H7 (cell line): ENCODE measurements around the gene MAP4K2. TPM values are rescaled to one million over a fixed set of nuclear protein-coding genes. Genes with fewer than 3 reads are reported as not detected.

Source experiments
- DNase-seq: peaks from one replicate; pipeline ENCODE4 v3.0.0; 2012
- H3K27me3 ChIP-seq: 2 replicates; pipeline ENCODE4 v1.6.0; 2011; ENCODE audit warnings: mild to moderate bottlenecking, low read length; ENCODE audit not compliant: control insufficient read depth, insufficient read depth
- H3K36me3 ChIP-seq: replicated peaks from 2 replicates; pipeline ENCODE4 v1.5.1; 2011; ENCODE audit warnings: low read length; ENCODE audit not compliant: control insufficient read depth, insufficient read depth
- H3K4me3 ChIP-seq: 2 replicates; pipeline ENCODE4 v1.5.1; 2011; ENCODE audit warnings: low read depth, mild to moderate bottlenecking, control low read depth, low read length, moderate library complexity; ENCODE audit not compliant: insufficient read depth
- total RNA-seq: library from RNA; depleted of rRNA; stranded (reverse); fragments of >200 nt; shearing (Covaris generic); gene quantifications from 2 replicates; pipeline ENCODE4 v1.2.3, GENCODE V29; 2014

Gene MAP4K2
- total RNA-seq, 1 experiment from 2014 or later: 29.7 TPM

DNA sequence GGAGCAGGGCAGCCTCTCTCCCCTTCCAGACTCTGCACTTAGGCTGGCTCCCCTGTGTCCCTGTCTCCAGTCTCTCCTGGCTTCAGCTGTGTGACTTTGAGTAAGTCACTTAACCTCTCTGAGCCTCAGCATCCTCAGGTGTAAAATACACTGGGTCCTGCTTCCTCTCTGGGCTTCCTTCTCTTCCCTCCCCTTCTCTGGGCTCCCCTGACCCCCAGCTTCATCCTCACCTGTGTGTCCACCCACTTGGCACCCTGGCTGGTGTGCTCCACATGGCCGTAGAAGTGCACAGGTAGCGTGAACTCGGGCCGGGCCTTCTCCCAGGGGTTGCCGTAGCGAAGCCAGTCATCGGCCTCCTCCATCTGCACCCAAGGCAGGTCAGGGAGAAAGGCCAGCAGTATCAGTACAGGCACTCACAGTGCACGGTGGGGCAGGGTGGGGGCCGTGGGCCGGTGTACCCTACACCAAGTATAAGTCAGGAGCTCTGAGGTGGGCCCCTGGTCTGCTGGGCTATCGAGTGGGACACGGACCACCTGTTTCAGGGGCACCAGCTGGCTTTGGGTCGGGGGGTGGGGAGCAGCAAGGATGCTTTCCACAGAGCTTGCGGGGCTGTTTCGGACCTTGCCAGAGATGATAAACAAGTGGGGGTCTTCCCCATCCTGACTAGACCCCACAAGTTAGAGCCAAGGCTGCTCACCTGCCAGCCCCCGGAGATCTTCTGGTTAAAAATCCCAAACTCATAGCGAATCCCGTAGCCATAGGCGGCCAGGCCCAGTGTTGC, 45.3 kb downstream of the MAP4K2 start:
- Histone ChIP-seq H3K27me3 (no peaks in the 10 kb centered on the region), H3K36me3 (peaks cover 3% of the 10 kb centered on the region), H3K4me3 (no peak overlapping the region)
- DNase-seq: peak; percentile 35

- peak; percentile 51 for DNase-seq
- H3K4me3 ChIP-seq: no peak overlapping the region
- no peaks in the 10 kb centered on the region for H3K36me3 ChIP-seq
- no peaks in the 10 kb centered on the region for H3K27me3 ChIP-seq
These were observed 47.2 kb downstream of the MAP4K2 start for GRCh38 chr11:64755681-64756361.

- Histone ChIP-seq H3K27me3 (no peaks in the 10 kb centered on the region), H3K36me3 (no peaks in the 10 kb centered on the region), H3K4me3 (no peak overlapping the region)
- no peak for DNase-seq
These were observed 47.9 kb downstream of the MAP4K2 start for GRCh38 chr11:64754919-64755662.

DNA sequence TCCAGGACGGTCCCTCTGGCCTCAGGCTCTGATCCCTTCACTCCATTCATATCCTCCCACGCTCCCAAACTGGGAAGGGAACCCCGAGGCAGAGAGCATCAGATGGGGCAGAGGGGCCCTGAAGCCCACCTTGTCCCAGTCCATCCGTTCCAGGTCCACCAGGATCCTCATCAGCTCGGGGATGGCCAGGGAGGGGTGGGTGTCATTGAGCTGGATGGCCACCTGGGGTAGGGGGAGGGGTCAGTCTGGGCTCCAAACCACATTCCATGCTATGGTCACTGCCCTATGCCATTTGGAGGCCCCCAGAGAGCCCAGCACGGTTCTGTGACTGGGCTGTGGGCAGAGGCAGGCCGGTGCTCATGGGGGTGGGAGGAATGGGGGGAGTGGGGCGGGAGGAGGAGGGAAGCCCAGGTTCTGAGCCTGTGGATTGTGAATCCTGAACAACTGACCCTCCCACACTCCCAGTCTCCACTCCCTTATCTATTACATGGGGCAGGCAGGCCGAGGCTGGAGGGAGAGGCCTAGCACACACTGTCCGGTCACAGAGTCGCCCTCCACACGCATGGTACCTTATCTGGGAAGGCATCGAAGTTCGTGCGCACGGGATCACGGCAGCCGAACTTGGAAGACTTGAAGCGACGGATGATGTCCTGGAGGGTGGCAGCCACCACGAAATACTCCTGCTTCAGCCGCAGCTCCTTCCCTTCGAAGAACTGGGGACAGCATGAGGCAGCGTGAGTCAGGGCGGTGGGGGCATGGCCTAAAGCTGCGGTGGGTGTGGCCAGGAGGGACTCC, 48.7 kb downstream of the MAP4K2 start:
- peak; percentile 74 for DNase-seq
- Histone ChIP-seq H3K36me3 (no peaks in the 10 kb centered on the region), H3K27me3 (no peaks in the 10 kb centered on the region), H3K4me3 (no peak overlapping the region)

DNA sequence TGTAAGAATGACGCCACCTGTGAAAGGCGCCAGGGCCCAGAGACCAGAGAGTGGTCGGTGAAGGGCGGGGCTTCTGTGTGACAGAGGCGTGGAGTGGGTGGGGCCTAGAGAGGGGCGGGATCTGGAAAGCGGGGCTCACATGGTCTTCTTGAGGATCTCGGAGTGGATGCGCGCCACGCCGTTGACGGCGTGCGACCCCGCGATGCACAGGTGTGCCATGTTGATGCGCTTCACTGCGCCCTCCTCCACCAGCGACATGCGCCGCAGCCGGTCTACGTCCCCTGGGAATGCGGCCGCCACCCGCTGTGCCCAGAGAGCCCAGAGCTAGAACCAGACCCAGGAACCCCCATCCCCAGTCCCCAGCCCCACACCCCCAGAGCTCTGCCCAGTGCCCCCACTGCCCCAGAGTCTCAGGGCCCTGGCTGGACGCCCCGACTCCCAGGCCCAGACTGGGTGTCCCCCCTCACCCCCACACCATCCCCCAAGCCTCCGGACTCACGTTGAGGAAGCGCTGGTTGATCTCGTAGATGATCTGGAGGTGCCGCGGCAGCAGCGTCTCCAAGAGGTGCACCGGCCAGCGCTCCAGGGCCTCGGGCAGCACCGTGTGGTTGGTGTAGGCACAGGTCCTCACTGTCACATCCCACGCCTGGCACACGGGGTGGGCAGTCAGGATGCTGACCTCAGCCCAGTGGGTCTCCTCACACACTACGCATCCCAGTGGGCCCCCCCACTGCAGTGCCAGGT, 49.5 kb downstream of the MAP4K2 start:
- H3K27me3 ChIP-seq: no peaks in the 10 kb centered on the region
- peak; percentile 87 for DNase-seq
- no peaks in the 10 kb centered on the region for H3K36me3 ChIP-seq
- H3K4me3 ChIP-seq: no peak overlapping the region

- peak; percentile 33 for DNase-seq
- Histone ChIP-seq H3K36me3 (no peaks in the 10 kb centered on the region), H3K4me3 (no peak overlapping the region), H3K27me3 (no peaks in the 10 kb centered on the region)
These were observed 50.0 kb downstream of the MAP4K2 start for GRCh38 chr11:64753019-64753379.

- no peak overlapping the region for H3K4me3 ChIP-seq
- no peaks in the 10 kb centered on the region for H3K27me3 ChIP-seq
These were observed 50.6 kb downstream of the MAP4K2 start for GRCh38 chr11:64752175-64752970.

DNA sequence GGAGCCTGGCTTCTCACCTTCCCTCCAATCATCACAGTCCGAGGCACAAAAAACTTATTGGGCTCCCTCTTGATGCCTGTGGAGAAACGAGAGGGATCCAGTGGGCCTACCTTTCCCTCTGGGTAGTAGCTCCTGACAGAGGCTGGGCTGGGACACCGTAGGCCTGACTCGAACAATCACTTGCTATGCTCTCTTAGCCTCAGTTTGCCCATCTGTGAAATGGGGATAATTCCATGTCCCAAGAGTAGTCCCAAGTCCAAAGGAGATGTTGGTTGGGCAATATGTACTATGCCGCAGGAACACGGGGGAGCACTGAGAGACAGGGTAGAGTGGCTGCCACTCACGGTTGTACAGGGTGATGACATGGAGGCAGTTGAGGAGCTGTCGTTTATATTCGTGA, 51.4 kb downstream of the MAP4K2 start:
- no peak for DNase-seq
- no peaks in the 10 kb centered on the region for H3K36me3 ChIP-seq
- no peak overlapping the region for H3K4me3 ChIP-seq
- H3K27me3 ChIP-seq: peaks cover under 1% of the 10 kb centered on the region; the same call in 1 of the 2 replicates

More at GRCh38 chr11:64752175-64752970, 50.6 kb downstream of the MAP4K2 start:
- no peaks in the 10 kb centered on the region for H3K36me3 ChIP-seq
- peak; percentile 37 for DNase-seq

DNA sequence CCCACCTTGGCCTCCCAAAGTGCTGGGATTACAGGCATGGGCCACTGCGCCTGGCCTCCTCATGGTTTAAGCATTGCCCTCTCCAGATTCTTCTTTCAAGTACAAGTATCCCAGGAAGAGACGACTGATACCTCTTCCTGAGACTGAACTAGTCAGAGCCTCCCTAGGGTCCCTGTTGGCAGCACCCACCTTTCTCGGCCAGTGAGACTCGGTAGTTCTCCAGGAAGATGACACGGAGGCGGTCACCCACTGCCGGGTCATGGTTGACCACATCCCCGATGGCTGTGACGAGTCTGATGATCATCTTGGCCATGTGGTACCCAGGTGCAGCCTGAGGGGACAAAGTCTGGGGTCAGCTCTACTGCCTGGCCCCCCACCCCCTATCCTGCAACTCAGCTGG, 51.9 kb downstream of the MAP4K2 start:
- Histone ChIP-seq H3K27me3 (peaks cover 2% of the 10 kb centered on the region; the same call in 1 of the 2 replicates), H3K36me3 (no peaks in the 10 kb centered on the region), H3K4me3 (no peak overlapping the region)

DNA sequence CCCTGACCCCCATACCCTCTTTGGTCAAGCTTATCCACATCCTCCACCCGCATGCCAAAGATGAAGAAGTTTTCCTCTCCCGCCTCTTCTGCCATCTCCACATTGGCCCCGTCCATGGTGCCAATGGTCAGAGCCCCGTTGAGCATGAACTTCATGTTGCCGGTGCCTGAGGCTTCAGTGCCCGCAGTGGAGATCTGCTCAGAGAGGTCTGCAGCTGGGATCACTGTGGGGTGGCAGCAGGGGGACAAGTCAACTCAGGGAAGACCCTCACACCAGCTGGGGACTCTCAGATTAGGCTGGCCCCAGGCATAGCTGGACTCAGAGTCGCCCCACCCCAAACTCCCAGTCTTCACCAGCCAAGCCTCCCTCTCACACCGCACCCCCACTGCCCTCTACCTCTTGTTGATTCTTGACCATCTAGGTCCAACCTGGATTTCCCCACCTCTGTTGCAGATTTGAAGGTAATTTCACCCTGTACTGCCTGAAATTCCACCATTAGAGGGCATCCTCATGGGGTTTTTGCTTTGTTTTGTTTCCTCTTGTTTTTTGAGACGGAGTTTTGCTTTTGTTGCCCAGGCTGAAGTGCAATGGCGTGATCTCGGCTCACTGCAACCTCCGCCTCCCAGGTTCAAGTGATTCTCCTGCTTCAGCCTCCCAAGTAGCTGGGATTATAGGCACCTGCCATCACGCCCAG, 52.5 kb downstream of the MAP4K2 start:
- no peaks in the 10 kb centered on the region for H3K36me3 ChIP-seq
- no peak overlapping the region for H3K4me3 ChIP-seq
- peak; percentile 42 for DNase-seq

More for the DNA sequence above, 51.9 kb downstream of the MAP4K2 start:
- DNase-seq: no peak

DNA sequence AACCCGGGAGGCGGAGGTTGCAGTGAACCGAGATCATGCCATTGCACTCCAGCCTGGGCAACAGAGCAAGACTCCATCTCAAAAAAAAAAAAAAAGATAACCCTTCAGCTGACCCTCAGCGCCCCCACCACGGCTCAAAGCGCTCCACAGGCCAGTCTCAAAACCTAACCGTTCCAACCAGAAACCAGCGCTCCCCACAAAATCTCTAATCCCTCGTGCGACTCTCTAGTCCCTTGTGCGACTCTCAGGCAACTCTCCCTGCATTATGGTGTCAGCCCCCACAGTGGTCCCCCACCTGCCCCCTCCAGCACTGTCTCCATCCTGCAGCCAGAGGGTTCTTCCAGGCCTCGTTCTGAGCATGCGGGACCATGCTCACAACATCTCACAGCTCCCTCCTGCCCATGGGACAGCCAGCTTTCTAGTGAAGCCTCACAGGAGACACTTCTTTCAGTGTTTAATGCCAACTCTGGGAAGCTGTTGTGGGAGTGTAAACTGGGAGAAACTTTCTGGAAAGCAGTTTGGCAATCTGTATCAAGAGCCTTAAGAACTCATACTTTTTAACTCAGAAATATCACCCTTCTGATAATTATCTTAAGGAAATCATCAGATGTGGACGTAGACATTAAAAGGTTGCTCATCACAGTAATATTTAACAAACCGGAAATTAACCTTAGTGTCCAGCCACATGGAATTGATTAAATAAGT, 54.9 kb downstream of the MAP4K2 start:
- Histone ChIP-seq H3K36me3 (no peaks in the 10 kb centered on the region), H3K27me3 (peaks cover 18% of the 10 kb centered on the region), H3K4me3 (no peak overlapping the region)
- peak; percentile 22 for DNase-seq

More for the DNA sequence above, 52.5 kb downstream of the MAP4K2 start:
- peaks cover 4% of the 10 kb centered on the region for H3K27me3 ChIP-seq

GRCh38 chr11:64746486-64746885, 56.5 kb downstream of the MAP4K2 start:
- peaks cover 34% of the 10 kb centered on the region for H3K27me3 ChIP-seq
- DNase-seq: peak; percentile 69
- H3K36me3 ChIP-seq: no peaks in the 10 kb centered on the region
- H3K4me3 ChIP-seq: no peak overlapping the region
